K562 (cell line): ENCODE data around the gene HES3. TPM values are rescaled to one million over a fixed set of nuclear protein-coding genes. Genes with fewer than 3 reads are reported as not detected.

Source experiments
- ATAC-seq: fragments of 200-7000 bp; cut with Tn5 transposase; 3 replicates; pipeline ENCODE4 v1.9.1; 2020; ENCODE audit warnings: moderate library complexity
- BruUV-seq: library from RNA; stranded (reverse); fragments of 400-500 nt; replicated peaks from 2 replicates; lab custom pipeline; 2021; lab: Mats Ljungman, UMichigan
- CTCF ChIA-PET: fragments of 300-600 bp; formaldehyde crosslinking; extraction: SDS; loops from one replicate; lab custom pipeline; 2021; ENCODE audit warnings: low intra/inter-chr PET ratio; lab: Yijun Ruan, JAX
- POLR2A ChIA-PET: fragments of 300-600, 350-650 bp; sonication (Branson Sonifier 250); formaldehyde crosslinking; extraction: SDS; loops from one replicate; lab custom pipeline; 2021; ENCODE audit warnings: antibody characterized with exemption, inconsistent platforms; lab: Yijun Ruan, JAX
- DNase-seq, 4 experiments: peaks; one replicate each; pipeline versions ENCODE4 v3.0.0 to v3.0.0-alpha.2; 2011 to 2018; ENCODE audit warnings: low spot score in 3 of 4, mixed read lengths in 3 of 4; ENCODE audit errors: extremely low read depth in 1 of 4
- FAIRE-seq: peaks from 2 replicates; lab custom pipeline; 2011; peaks lifted over from hg19 to GRCh38; lab: Jason Lieb, UNC
- H2AFZ ChIP-seq: 2 replicates; pipeline ENCODE4 v1.6.0; 2011; ENCODE audit warnings: low read depth, low read length, control low read depth, inconsistent platforms
- H3K27ac ChIP-seq: fragments of 200-600 bp; 3 replicates; pipeline ENCODE4 v1.8.0; 2011; ENCODE audit warnings: low read depth, mild to moderate bottlenecking, control low read depth, inconsistent platforms, low read length, moderate library complexity, mixed read lengths; ENCODE audit errors: extremely low read depth
- H3K27me3 ChIP-seq, 2 experiments: fragments of 300-600 bp in 1 of 2; 2 replicates in 1 of 2; 3 replicates in 1 of 2; pipeline versions ENCODE4 v1.6.0 to v1.8.0; 2011; ENCODE audit warnings: inconsistent platforms in 2 of 2, low read length in 2 of 2, mild to moderate bottlenecking in 1 of 2, mixed read lengths in 1 of 2, moderate library complexity in 1 of 2; ENCODE audit not compliant: control insufficient read depth in 2 of 2, insufficient read depth in 2 of 2
- H3K36me3 ChIP-seq: fragments of 300-600 bp; 3 replicates; pipeline ENCODE4 v1.8.0; 2011; ENCODE audit warnings: mild to moderate bottlenecking, low read length, inconsistent platforms; ENCODE audit not compliant: control insufficient read depth, insufficient read depth
- H3K4me1 ChIP-seq, 2 experiments: fragments of 200-600 bp in 1 of 2; replicated peaks in 1 of 2; 2 replicates in 1 of 2; 3 replicates in 1 of 2; pipeline versions ENCODE4 v1.5.1 to v1.8.0; 2011; ENCODE audit warnings: inconsistent platforms in 2 of 2, low read length in 2 of 2, mild to moderate bottlenecking in 1 of 2, mixed read lengths in 1 of 2, moderate library complexity in 1 of 2; ENCODE audit not compliant: control insufficient read depth in 2 of 2, insufficient read depth in 2 of 2
- H3K4me2 ChIP-seq: 2 replicates; pipeline ENCODE4 v1.6.1; 2011; ENCODE audit warnings: low read length, control low read depth, inconsistent platforms, mixed read lengths; ENCODE audit not compliant: insufficient read depth
- H3K4me3 ChIP-seq: fragments of 200-600 bp; sonication (generic), shearing (Covaris generic); 2 replicates; pipeline ENCODE4 v1.5.1; 2016; ENCODE audit warnings: control low read depth, inconsistent platforms
- H3K79me2 ChIP-seq: fragments of 200-600 bp; 3 replicates; pipeline ENCODE4 v1.8.0; 2011; ENCODE audit warnings: low read length, inconsistent platforms; ENCODE audit not compliant: control insufficient read depth, insufficient read depth
- H3K9ac ChIP-seq, 2 experiments: 2 replicates each; pipeline versions ENCODE4 v1.6.0 to v1.6.1; 2011; ENCODE audit warnings: low read depth in 2 of 2, low read length in 2 of 2, control low read depth in 1 of 2, inconsistent platforms in 1 of 2, mild to moderate bottlenecking in 1 of 2, mixed read lengths in 1 of 2; ENCODE audit not compliant: insufficient read depth in 1 of 2
- H3K9me1 ChIP-seq: one replicate; pipeline ENCODE4 v1.6.0; 2011; ENCODE audit warnings: inconsistent platforms, mild to moderate bottlenecking, low read length, moderate library complexity; ENCODE audit not compliant: control insufficient read depth, insufficient read depth
- H3K9me3 ChIP-seq: replicated peaks from 2 replicates; pipeline ENCODE4 v1.5.1; 2011; ENCODE audit warnings: low read depth, low read length, inconsistent platforms; ENCODE audit not compliant: control insufficient read depth, insufficient read depth
- H4K20me1 ChIP-seq: replicated peaks from 2 replicates; pipeline ENCODE4 v1.6.1; 2011; ENCODE audit warnings: low read length, inconsistent platforms, mixed read lengths; ENCODE audit not compliant: control insufficient read depth, insufficient read depth
- ETV5 ChIP-seq: sonication (generic); formaldehyde crosslinking; IDR thresholded peaks from 2 replicates; pipeline ENCODE4 v1.4.0; 2020; ENCODE audit warnings: low read depth, mild to moderate bottlenecking, missing genetic modification reagents
- HEY1 ChIP-seq: fragments of 250-450 bp; sonication (Bioruptor Pico); IDR thresholded peaks from 2 replicates; pipeline ENCODE4 v1.5.0; 2020; ENCODE audit warnings: mild to moderate bottlenecking, moderate library complexity, borderline replicate concordance
- HMGN3 ChIP-seq: IDR thresholded peaks from 2 replicates; pipeline ENCODE4 v1.6.1; 2011; ENCODE audit warnings: borderline replicate concordance, low read depth, mild to moderate bottlenecking, mixed read lengths, low read length; ENCODE audit not compliant: insufficient read length; ENCODE audit errors: extremely low read depth
- MTF1 ChIP-seq: fragments of 250-450 bp; sonication (Bioruptor Pico); IDR thresholded peaks from 2 replicates; pipeline ENCODE4 v1.9.0; 2021; ENCODE audit warnings: moderate library complexity, mild to moderate bottlenecking, inconsistent platforms, borderline replicate concordance
- POLR2AphosphoS2 ChIP-seq: IDR thresholded peaks from 2 replicates; pipeline ENCODE4 v1.6.1; 2012; ENCODE audit warnings: low read length, improper control_type of control experiment
- SOX6 ChIP-seq: fragments of 450-650 bp; IDR thresholded peaks from 2 replicates; pipeline ENCODE4 v1.6.1; 2014; ENCODE audit warnings: mild to moderate bottlenecking
- TGIF2 ChIP-seq: sonication (generic); formaldehyde crosslinking; IDR thresholded peaks from 2 replicates; pipeline ENCODE4 v1.8.1; 2022; ENCODE audit warnings: mild to moderate bottlenecking, missing genetic modification reagents, moderate library complexity
- THRA ChIP-seq: fragments of 450-650 bp; IDR thresholded peaks from 2 replicates; pipeline ENCODE4 v1.6.1; 2017; ENCODE audit warnings: mild to moderate bottlenecking, moderate library complexity
- TRIM25 ChIP-seq: fragments of 450-650 bp; IDR thresholded peaks from 2 replicates; pipeline ENCODE4 v1.7.0; 2016; ENCODE audit warnings: borderline replicate concordance
- U2AF2 ChIP-seq: fragments of 200-400 bp; formaldehyde crosslinking; optimal IDR thresholded peaks from 2 replicates; pipeline ENCODE3; 2017; ENCODE audit warnings: low read depth, mild to moderate bottlenecking, low read length
- ZNF134 ChIP-seq: fragments of 250-450 bp; sonication (Bioruptor Pico); conservative IDR thresholded peaks from 2 replicates; pipeline ENCODE4 v1.4.0; 2020
- WGBS: fragments of 100-300 bp; shearing (Covaris generic); methylation state at CpG from one replicate; pipeline ENCODE4 v1.1.6; 2016; ENCODE audit warnings: low coverage, mixed read lengths; ENCODE audit not compliant: insufficient coverage; ENCODE audit errors: missing lambda C conversion rate; 5-methylcytosine and 5-hydroxymethylcytosine counted together
- in situ Hi-C: fragments of 300-500 bp; cut with MboI; formaldehyde crosslinking; loops from 4 replicates; pipeline ENCODE4 v1.15.0; 2018; ENCODE audit warnings: inconsistent platforms, mixed read lengths
- intact Hi-C: fragments of 100-400 bp; cut with micrococcal nuclease; formaldehyde crosslinking; loops from 2 replicates; pipeline ENCODE4 v1.14.2; 2022
- polyA plus RNA-seq, 8 experiments: library from polyadenylated mRNA; depleted of rRNA in 4 of 8; stranded (reverse) in 5 of 8; unstranded in 3 of 8; fragments of >200 nt; fragmentation: Nextera tagmentation in 2 of 8; fragmentation: Illumina TruSeq in 1 of 8; extraction: Ambion mirVana in 2 of 8; extraction: Trizol in 1 of 8; gene quantifications; 2 replicates each; pipeline versions ENCODE4 v1.2.1 to v1.2.3, GENCODE V29; 2011 to 2014; ENCODE audit warnings: inconsistent platforms in 1 of 8, missing spikeins in 1 of 8
- total RNA-seq, 7 experiments: library from RNA; depleted of rRNA in 6 of 7; stranded (reverse); fragments of >200 nt in 6 of 7; fragmentation: Illumina TruSeq in 2 of 7; extraction: Trizol in 2 of 7; gene quantifications; 2 replicates each; pipeline versions ENCODE4 v1.2.1 to v1.2.3, GENCODE V29; 2011 to 2021; ENCODE audit warnings: low replicate concordance in 1 of 7

Gene HES3
- total and polyA plus RNA-seq, 9 of the 15 experiments (the other 6 are each of a cell fraction or from before 2014, with no cell fraction given) = not detected

- no peaks in the 10 kb centered on the region for H3K9me1 ChIP-seq
- H3K79me2 ChIP-seq = no peaks in the 10 kb centered on the region
- no peaks in the 10 kb centered on the region for H3K36me3 ChIP-seq
- H3K9me3 ChIP-seq = no peaks in the 10 kb centered on the region
- intact Hi-C loops (loop anchor here (2.0 kb wide), 1 partner anchor 35 kb away; no protein-coding TSS in a partner anchor), in situ Hi-C loops (no loop called here)
- no peak overlapping the region for H3K4me3 ChIP-seq
- no peak for DNase-seq
- peaks cover 0 to 44% of the 10 kb centered on the region in 2 experiments; a peak in 2 of 5 replicates for H3K4me1 ChIP-seq
- no peak overlapping the region for H2AFZ ChIP-seq
- CTCF ChIA-PET = interaction anchor here (1.5 to 2.5 kb wide), 3 partner anchors 33 to 62 kb away, joined by 6 to 20 read pairs (median 10); no protein-coding TSS in a partner anchor
- no peak for ATAC-seq
- peaks cover 3% of the 10 kb centered on the region; the same call in 1 of the 2 replicates for H4K20me1 ChIP-seq
- no peak for FAIRE-seq
- H3K4me2 ChIP-seq = no peak overlapping the region
- no TSS peak for BruUV-seq
- H3K27ac ChIP-seq = no peak overlapping the region
- H3K27me3 ChIP-seq = no peaks in the 10 kb centered on the region; a peak in 1 of 5 replicates
- POLR2A ChIA-PET = interaction anchor here (0.6 to 1.2 kb wide), 2 partner anchors 15 to 41 kb away, joined by 4 read pairs; no protein-coding TSS in a partner anchor
- peak overlapping the region in 1 of 2 experiments; percentile 49; a peak in 2 of 4 replicates for H3K9ac ChIP-seq
- WGBS = 41% methylated on average over 19 of the region's 19 CpGs
- TF ChIP-seq ETV5 (CRISPR knock-in tag) = no peak
- no peak for TF ChIP-seq MTF1 (CRISPR knock-in tag)
- no peak for TF ChIP-seq SOX6
- TF ChIP-seq HEY1 (CRISPR knock-in tag) = no peak
- TF ChIP-seq U2AF2 = no peak
- no peak for TF ChIP-seq TRIM25
- no peak for TF ChIP-seq HMGN3
- no peak for TF ChIP-seq THRA
- no peak for TF ChIP-seq POLR2AphosphoS2
- TF ChIP-seq ZNF134 (CRISPR knock-in tag) = no peak
- no peak for TF ChIP-seq TGIF2 (CRISPR knock-in tag)
Measured at GRCh38 chr1:6281511-6282402, 37.8 kb downstream of the HES3 start.
